ENCODE results near the gene CYSLTR2.

The CYSLTR2 gene

GRCh38 chr13:48741377-48741776, 87.6 kb downstream of the CYSLTR2 start:
- DNase-seq (ENCODE audit: low spot score): no peak

DNA sequence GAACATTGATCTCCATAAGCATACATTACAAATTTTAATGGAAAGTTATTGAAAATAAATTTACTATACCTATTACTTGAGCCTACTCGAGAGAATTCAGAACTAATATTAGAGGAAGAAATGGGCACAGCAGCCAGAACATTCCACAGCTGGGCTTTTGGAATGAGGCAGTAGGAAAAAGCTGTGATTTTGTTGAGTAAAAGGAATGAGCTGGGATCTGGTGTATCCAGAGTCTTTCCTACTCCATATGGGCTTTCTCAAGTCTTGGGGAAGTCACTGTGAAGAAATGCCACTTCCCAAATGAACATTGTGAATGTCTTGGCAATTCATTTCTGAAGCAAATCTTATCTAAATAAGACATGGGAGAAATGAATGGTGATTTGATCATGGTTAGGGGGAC, 93.1 kb downstream of the CYSLTR2 start:
- DNase-seq (ENCODE audit: low spot score): no peak

GRCh38 chr13:48748681-48749080, 95.0 kb downstream of the CYSLTR2 start:
- DNase-seq (ENCODE audit: low spot score): no peak

DNA sequence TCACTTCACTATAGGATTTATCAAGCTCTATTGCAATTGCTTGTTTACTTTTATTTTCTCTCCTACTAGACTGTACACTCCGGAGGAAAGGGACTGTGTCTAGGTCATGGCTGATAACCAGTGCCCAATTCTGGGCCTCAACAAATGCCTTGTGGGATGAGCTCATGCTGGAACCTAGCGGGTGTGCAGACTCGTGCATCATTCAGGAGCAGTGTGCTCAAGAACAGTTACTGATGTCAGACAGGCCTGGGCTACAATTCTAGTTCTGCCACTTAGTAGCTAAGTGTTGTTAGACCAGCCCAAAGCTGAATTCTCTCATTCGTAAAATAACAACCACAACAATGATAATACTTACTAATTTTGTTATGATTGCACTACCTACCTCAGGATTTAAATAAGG, 95.4 kb downstream of the CYSLTR2 start:
- DNase-seq (ENCODE audit: low spot score): peak; percentile 29

- peak; percentile 89 for DNase-seq (ENCODE audit: low spot score)
These were observed 96.2 kb downstream of the CYSLTR2 start for GRCh38 chr13:48749699-48750473.

GRCh38 chr13:48750588-48751383, 97.1 kb downstream of the CYSLTR2 start:
- DNase-seq (ENCODE audit: low spot score): peak; percentile 61

- no peak for DNase-seq (ENCODE audit: low spot score)
These were observed 106.9 kb downstream of the CYSLTR2 start for GRCh38 chr13:48760626-48761025.
